A673 (cell line): Measurements from ENCODE around the gene ST8SIA5. TPM values are rescaled to one million over a fixed set of nuclear protein-coding genes. Genes with fewer than 3 reads are reported as not detected.

Experiments used
- BruUV-seq: library from RNA; stranded (reverse); fragments of 400-500 nt; replicated peaks from 2 replicates; lab custom pipeline; 2021; lab: Mats Ljungman, UMichigan
- CTCF ChIA-PET: fragments of 300-600 bp; sonication (Branson Sonifier 250); formaldehyde crosslinking; loops from one replicate; lab custom pipeline; 2022; ENCODE audit warnings: antibody characterized with exemption; lab: Charles Lee
- POLR2A ChIA-PET: fragments of 300-600 bp; sonication (Branson Sonifier 250); formaldehyde crosslinking; loops from one replicate; lab custom pipeline; 2022; ENCODE audit warnings: antibody characterized with exemption; ENCODE audit not compliant: low non-redundant PET; lab: Charles Lee
- DNase-seq: peaks from one replicate; pipeline ENCODE4 v3.0.0-alpha.2; 2015; ENCODE audit warnings: low spot score
- H3K27ac ChIP-seq: fragments of 200-600 bp; sonication (generic); 2 replicates; pipeline ENCODE4 v1.5.1; 2016; ENCODE audit warnings: mixed run types, low read depth, mild to moderate bottlenecking, mixed read lengths, antibody characterized with exemption, low read length; ENCODE audit not compliant: poor library complexity, severe bottlenecking
- H3K27me3 ChIP-seq: fragments of 200-600 bp; sonication (generic); replicated peaks from 2 replicates; pipeline ENCODE4 v1.6.1; 2017; ENCODE audit warnings: mixed run types, low read depth, mild to moderate bottlenecking, mixed read lengths, antibody characterized with exemption, low read length; ENCODE audit not compliant: insufficient read depth, poor library complexity
- H3K36me3 ChIP-seq: fragments of 200-600 bp; sonication (generic); 2 replicates; pipeline ENCODE4 v1.6.1; 2016; ENCODE audit warnings: mixed run types, mild to moderate bottlenecking, mixed read lengths, antibody characterized with exemption, low read length; ENCODE audit not compliant: insufficient read depth, poor library complexity, severe bottlenecking
- H3K4me1 ChIP-seq: fragments of 200-600 bp; sonication (generic); 2 replicates; pipeline ENCODE4 v1.6.1; 2017; ENCODE audit warnings: mixed run types, mild to moderate bottlenecking, mixed read lengths, antibody characterized with exemption, low read length; ENCODE audit not compliant: insufficient read depth, poor library complexity, severe bottlenecking
- H3K4me3 ChIP-seq: fragments of 200-600 bp; sonication (generic); 2 replicates; pipeline ENCODE4 v1.5.1; 2016; ENCODE audit warnings: low read depth, mixed run types, mild to moderate bottlenecking, mixed read lengths, low read length; ENCODE audit not compliant: poor library complexity, severe bottlenecking
- H3K9me3 ChIP-seq: fragments of 200-600 bp; sonication (generic); 2 replicates; pipeline ENCODE4 v1.6.1; 2016; ENCODE audit warnings: mixed run types, low read depth, mild to moderate bottlenecking, mixed read lengths, antibody characterized with exemption, low read length; ENCODE audit not compliant: poor library complexity, severe bottlenecking
- EZH2 ChIP-seq: fragments of 200-600 bp; sonication (generic); IDR thresholded peaks from 2 replicates; pipeline ENCODE4 v1.6.1; 2017; ENCODE audit warnings: borderline replicate concordance, low read depth, mild to moderate bottlenecking, mixed read lengths, antibody characterized with exemption, low read length; ENCODE audit not compliant: poor library complexity, severe bottlenecking
- intact Hi-C: fragments of 100-400 bp; cut with micrococcal nuclease; formaldehyde crosslinking; loops from one replicate; pipeline ENCODE4 v1.10.0; 2022; ENCODE audit not compliant: unreplicated experiment
- total RNA-seq: library from RNA; stranded (reverse); gene quantifications from 2 replicates; pipeline ENCODE4 v1.2.3, GENCODE V29; 2021
- TF ChIP-seq, protein P1 (sequence below): fragments of 300-800, 200-600 bp; sonication (generic); conservative IDR thresholded peaks from 2 replicates; pipeline ENCODE4 v1.5.1; 2017; ENCODE audit warnings: low read depth, mild to moderate bottlenecking, antibody characterized with exemption, low read length, moderate library complexity, mixed read lengths

Gene ST8SIA5
- total RNA-seq, 1 experiment from 2014 or later = 17.9 TPM

DNA sequence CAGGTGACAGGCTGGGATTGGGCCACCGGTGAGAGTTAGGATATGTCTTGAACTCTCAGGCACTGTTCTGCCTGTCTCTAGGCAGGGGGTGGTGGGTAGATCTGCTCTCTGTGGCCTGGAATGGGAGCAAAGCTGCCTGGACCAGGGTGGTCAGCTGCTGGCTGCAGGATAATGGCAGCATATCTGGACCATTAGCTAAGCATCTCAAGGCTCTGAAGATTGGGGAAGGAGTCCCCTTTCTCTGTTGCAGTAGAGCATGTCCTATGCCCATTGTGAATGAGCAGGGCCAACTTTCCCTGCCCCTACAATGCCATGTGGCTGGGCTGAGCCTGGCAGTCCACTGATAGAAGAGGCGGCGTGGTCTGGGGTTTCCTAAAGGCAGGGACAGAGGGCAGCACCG is 134.4 kb downstream of the ST8SIA5 start:
- intact Hi-C loops = no loop called here
- Histone ChIP-seq H3K9me3 (no peaks in the 10 kb centered on the region), H3K27ac (no peak overlapping the region), H3K4me3 (no peak overlapping the region), H3K4me1 (peaks cover 11% of the 10 kb centered on the region), H3K36me3 (no peaks in the 10 kb centered on the region), H3K27me3 (no peaks in the 10 kb centered on the region)
- TF ChIP-seq EZH2 = no peak
- TF ChIP-seq, protein P1, sequence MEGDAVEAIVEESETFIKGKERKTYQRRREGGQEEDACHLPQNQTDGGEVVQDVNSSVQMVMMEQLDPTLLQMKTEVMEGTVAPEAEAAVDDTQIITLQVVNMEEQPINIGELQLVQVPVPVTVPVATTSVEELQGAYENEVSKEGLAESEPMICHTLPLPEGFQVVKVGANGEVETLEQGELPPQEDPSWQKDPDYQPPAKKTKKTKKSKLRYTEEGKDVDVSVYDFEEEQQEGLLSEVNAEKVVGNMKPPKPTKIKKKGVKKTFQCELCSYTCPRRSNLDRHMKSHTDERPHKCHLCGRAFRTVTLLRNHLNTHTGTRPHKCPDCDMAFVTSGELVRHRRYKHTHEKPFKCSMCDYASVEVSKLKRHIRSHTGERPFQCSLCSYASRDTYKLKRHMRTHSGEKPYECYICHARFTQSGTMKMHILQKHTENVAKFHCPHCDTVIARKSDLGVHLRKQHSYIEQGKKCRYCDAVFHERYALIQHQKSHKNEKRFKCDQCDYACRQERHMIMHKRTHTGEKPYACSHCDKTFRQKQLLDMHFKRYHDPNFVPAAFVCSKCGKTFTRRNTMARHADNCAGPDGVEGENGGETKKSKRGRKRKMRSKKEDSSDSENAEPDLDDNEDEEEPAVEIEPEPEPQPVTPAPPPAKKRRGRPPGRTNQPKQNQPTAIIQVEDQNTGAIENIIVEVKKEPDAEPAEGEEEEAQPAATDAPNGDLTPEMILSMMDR = no peak
- CTCF ChIA-PET = interaction anchor here (0.6 to 2.5 kb wide), 8 partner anchors 36 to 474 kb away, joined by 3 to 17 read pairs (median 6); a partner anchor contains a TSS
- POLR2A ChIA-PET = interaction anchor here (0.6 kb wide), 1 partner anchor 532 kb away, joined by 3 read pairs; no protein-coding TSS in a partner anchor
- BruUV-seq = no TSS peak
- no peak for DNase-seq

GRCh38 chr18:46621871-46622270 is 135.0 kb downstream of the ST8SIA5 start:
- no peak overlapping the region for H3K27ac ChIP-seq
- intact Hi-C loops = no loop called here
- BruUV-seq = no TSS peak
- POLR2A ChIA-PET = no interaction called here
- CTCF ChIA-PET = interaction anchor here (2.5 kb wide), 1 partner anchor 449 kb away, joined by 13 read pairs; a partner anchor contains a TSS
- no peaks in the 10 kb centered on the region for H3K36me3 ChIP-seq
- no peak for TF ChIP-seq EZH2
- TF ChIP-seq, protein P1 = no peak
- no peaks in the 10 kb centered on the region for H3K9me3 ChIP-seq
- peaks cover 11% of the 10 kb centered on the region for H3K4me1 ChIP-seq
- H3K27me3 ChIP-seq = no peaks in the 10 kb centered on the region
- no peak overlapping the region for H3K4me3 ChIP-seq
- no peak for DNase-seq

GRCh38 chr18:46621111-46621766 is 135.6 kb downstream of the ST8SIA5 start:
- no TSS peak for BruUV-seq
- Histone ChIP-seq H3K36me3 (no peaks in the 10 kb centered on the region), H3K9me3 (no peaks in the 10 kb centered on the region), H3K27ac (no peak overlapping the region), H3K4me3 (no peak overlapping the region), H3K4me1 (peaks cover 11% of the 10 kb centered on the region), H3K27me3 (no peaks in the 10 kb centered on the region)
- TF ChIP-seq, protein P1 = no peak
- no peak for TF ChIP-seq EZH2
- intact Hi-C loops = no loop called here
- ChIA-PET POLR2A (no interaction called here), CTCF (no interaction called here)
- DNase-seq = no peak
